Measurements from ENCODE around the gene REEP5. TPM values are rescaled to one million over a fixed set of nuclear protein-coding genes. Genes with fewer than 3 reads are reported as not detected.

The REEP5 gene
- total RNA-seq, 1 donor from 2014 or later: 87.6 TPM

DNA sequence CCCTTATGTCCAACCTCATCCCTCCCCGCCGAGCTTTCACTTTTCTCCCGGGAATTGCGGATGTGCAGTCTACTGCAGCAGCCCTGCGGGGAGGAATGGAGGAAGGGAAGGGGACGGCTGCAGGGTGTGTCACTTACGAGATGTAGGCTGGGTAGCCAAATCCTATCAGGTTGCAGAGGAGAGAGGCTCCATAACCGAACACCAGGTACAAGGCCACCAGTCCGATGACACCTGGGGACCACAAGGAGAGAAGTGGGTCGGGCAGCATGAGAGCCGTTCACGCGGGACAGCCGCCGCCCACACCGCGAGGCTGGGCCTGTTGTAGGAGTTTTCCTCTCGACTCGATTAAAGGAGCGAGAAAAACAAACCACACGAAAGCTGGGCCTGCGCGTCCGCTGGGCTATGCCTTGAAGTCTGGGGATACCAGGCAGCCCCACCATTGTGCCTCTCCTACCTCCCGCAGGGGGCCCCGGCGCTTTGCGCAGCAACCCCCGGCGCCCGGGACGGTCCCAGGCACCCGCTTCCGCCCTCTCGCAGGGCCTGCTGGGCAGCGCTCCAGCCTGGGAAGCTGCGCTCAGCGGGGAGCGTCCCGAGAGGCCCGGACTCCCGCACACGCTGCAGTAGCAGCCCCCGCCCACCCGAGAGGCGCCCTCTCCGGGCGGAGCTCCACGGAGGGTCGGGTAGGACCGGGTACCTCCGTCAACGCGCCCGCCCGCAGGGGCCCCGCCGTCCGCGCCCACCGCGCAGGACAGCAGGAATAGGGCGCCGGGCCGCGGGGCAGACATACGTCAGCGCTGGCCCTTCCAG is 798 bp downstream of the REEP5 start:
- TF ChIP-seq, protein P1, sequence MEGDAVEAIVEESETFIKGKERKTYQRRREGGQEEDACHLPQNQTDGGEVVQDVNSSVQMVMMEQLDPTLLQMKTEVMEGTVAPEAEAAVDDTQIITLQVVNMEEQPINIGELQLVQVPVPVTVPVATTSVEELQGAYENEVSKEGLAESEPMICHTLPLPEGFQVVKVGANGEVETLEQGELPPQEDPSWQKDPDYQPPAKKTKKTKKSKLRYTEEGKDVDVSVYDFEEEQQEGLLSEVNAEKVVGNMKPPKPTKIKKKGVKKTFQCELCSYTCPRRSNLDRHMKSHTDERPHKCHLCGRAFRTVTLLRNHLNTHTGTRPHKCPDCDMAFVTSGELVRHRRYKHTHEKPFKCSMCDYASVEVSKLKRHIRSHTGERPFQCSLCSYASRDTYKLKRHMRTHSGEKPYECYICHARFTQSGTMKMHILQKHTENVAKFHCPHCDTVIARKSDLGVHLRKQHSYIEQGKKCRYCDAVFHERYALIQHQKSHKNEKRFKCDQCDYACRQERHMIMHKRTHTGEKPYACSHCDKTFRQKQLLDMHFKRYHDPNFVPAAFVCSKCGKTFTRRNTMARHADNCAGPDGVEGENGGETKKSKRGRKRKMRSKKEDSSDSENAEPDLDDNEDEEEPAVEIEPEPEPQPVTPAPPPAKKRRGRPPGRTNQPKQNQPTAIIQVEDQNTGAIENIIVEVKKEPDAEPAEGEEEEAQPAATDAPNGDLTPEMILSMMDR (IDR thresholded peaks at IDR 0.05): no peak
- peaks cover 50% of the 10 kb centered on the region for H3K4me1 Mint-ChIP-seq (ENCODE audit: low read depth)
- peaks cover 7% of the 10 kb centered on the region for H3K36me3 Mint-ChIP-seq (ENCODE audit: low read depth)
- no peaks in the 10 kb centered on the region for H3K27me3 Mint-ChIP-seq (ENCODE audit: low read depth)
- H3K9me3 Mint-ChIP-seq (ENCODE audit: low read depth): no peaks in the 10 kb centered on the region
- peak overlapping the region; percentile 73 for H3K27ac Mint-ChIP-seq (ENCODE audit: unreplicated experiment)
- peak; percentile 86 for DNase-seq (ENCODE audit: low spot score)
- peak overlapping the region; percentile 81 for H3K4me3 Mint-ChIP-seq (ENCODE audit: unreplicated experiment)

DNA sequence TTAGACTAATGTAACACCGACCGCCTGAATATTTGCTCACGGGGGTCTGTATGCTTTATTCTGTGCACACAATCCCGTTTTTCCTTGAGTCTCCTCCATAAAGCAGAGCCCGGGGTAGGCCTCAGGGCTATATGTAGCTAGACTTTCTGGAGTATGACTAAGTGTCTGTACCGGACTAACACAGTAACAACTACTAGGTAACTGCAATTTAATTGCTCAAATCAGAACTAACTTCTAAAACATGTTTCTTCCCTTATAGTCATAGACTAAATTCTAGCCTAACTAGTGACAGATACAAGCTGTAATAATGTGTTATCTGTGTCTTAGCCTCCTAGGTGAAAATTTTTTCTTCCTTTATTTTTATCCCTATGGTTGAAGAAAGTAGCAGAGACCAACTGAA is 2.1 kb downstream of the REEP5 start:
- Mint-ChIP-seq H3K27ac (ENCODE audit: unreplicated experiment) (no peak overlapping the region), H3K9me3 (ENCODE audit: low read depth) (no peaks in the 10 kb centered on the region), H3K4me1 (ENCODE audit: low read depth) (peaks cover 62% of the 10 kb centered on the region), H3K4me3 (ENCODE audit: unreplicated experiment) (peak overlapping the region; percentile 81), H3K36me3 (ENCODE audit: low read depth) (peaks cover 7% of the 10 kb centered on the region), H3K27me3 (ENCODE audit: low read depth) (no peaks in the 10 kb centered on the region)
- no peak for DNase-seq (ENCODE audit: low spot score)
- TF ChIP-seq, protein P1 (IDR thresholded peaks at IDR 0.05): no peak

DNA sequence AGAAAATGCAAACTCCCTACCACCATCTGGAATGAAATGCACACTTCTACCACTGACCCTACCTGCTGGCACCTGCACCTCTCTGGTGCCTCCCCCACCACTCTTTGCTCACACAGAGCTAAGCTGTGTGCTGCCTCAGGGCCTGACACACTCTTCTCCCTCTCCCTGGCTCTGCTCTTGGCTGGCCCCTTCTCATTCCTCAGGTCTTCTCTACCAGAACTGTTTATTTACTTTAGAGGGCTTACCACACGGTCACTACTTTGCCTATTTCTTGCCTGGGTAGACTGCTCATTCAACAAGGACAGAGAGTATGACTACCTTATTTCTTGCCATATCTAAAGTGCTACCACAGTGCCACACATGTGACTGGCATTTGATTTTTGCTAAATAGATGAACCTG is 3.3 kb downstream of the REEP5 start:
- no peak overlapping the region for H3K4me3 Mint-ChIP-seq (ENCODE audit: unreplicated experiment)
- H3K4me1 Mint-ChIP-seq (ENCODE audit: low read depth): peaks cover 70% of the 10 kb centered on the region
- TF ChIP-seq, protein P1 (IDR thresholded peaks at IDR 0.05): no peak
- H3K36me3 Mint-ChIP-seq (ENCODE audit: low read depth): peaks cover 10% of the 10 kb centered on the region
- DNase-seq (ENCODE audit: low spot score): no peak
- no peak overlapping the region for H3K27ac Mint-ChIP-seq (ENCODE audit: unreplicated experiment)
- H3K9me3 Mint-ChIP-seq (ENCODE audit: low read depth): no peaks in the 10 kb centered on the region
- H3K27me3 Mint-ChIP-seq (ENCODE audit: low read depth): no peaks in the 10 kb centered on the region

DNA sequence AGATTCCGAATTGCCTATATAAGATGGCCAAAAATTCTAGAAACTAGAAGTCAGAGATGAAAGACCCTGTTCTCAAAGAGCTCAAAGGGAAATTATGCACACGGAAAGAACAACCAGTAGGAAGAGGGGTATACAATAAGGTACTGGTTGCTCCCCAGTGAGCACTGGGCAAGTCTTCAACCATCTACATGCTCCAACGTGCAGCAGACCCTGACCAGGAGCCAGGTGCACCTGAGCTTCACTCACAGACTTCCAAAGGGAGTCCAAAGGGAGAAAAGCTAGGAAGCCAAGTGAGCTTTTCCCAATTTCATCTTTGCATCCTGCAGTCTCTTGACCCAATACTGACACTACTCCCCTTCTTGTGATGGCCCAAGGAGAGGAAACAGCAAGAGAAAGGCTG is 3.9 kb downstream of the REEP5 start:
- Mint-ChIP-seq H3K36me3 (ENCODE audit: low read depth) (peaks cover 12% of the 10 kb centered on the region), H3K27ac (ENCODE audit: unreplicated experiment) (no peak overlapping the region), H3K4me3 (ENCODE audit: unreplicated experiment) (no peak overlapping the region), H3K4me1 (ENCODE audit: low read depth) (peaks cover 73% of the 10 kb centered on the region), H3K27me3 (ENCODE audit: low read depth) (no peaks in the 10 kb centered on the region), H3K9me3 (ENCODE audit: low read depth) (no peaks in the 10 kb centered on the region)
- TF ChIP-seq, protein P1 (IDR thresholded peaks at IDR 0.05): no peak
- DNase-seq (ENCODE audit: low spot score): no peak

DNA sequence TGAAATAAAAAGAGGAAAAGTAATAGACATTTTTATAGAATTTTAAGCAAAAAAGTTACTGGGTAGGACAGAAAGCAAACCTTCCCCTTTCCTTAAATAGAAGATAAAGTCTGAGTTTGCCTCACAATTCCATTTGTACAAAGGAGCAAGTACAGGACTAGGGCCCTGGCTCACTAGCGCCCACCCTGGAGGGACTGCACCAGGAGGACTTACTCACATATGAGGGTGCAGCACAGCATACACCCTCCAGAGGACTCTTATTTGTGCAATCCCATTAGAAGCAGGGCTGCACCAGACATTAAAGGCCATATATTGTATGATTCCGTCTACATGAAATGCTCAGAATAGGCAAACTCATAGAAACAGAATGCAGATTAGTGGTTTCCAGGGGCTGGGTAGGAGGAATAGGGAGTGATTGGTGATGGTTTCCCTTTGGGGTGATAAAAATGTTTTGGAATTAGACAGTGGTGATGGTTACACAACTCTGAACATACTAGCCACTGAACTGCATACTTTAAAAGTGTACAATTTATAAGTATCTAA is 4.5 kb downstream of the REEP5 start:
- Mint-ChIP-seq H3K27me3 (ENCODE audit: low read depth) (no peaks in the 10 kb centered on the region), H3K36me3 (ENCODE audit: low read depth) (peaks cover 15% of the 10 kb centered on the region), H3K4me1 (ENCODE audit: low read depth) (peaks cover 72% of the 10 kb centered on the region), H3K9me3 (ENCODE audit: low read depth) (no peaks in the 10 kb centered on the region), H3K4me3 (ENCODE audit: unreplicated experiment) (no peak overlapping the region), H3K27ac (ENCODE audit: unreplicated experiment) (peak overlapping the region; percentile 54)
- TF ChIP-seq, protein P1 (IDR thresholded peaks at IDR 0.05): peak; percentile 47
- DNase-seq (ENCODE audit: low spot score): no peak

Measured in chondrocyte (in vitro differentiated cells).